PC-3 (cell line): ENCODE results near the gene UNC93B1.

Source experiments
- EZH2phosphoT487 ChIP-seq: fragments of 300-600 bp; sonication (generic); IDR thresholded peaks from 2 replicates; pipeline ENCODE4 v1.6.1; 2018; ENCODE audit warnings: mild to moderate bottlenecking, antibody characterized with exemption, low read length, borderline replicate concordance
- TF ChIP-seq, protein P1 (sequence below): fragments of 300-600 bp; sonication (generic); conservative IDR thresholded peaks from 2 replicates; pipeline ENCODE4 v1.5.1; 2017; ENCODE audit warnings: antibody characterized with exemption, low read depth, mild to moderate bottlenecking, low read length

DNA sequence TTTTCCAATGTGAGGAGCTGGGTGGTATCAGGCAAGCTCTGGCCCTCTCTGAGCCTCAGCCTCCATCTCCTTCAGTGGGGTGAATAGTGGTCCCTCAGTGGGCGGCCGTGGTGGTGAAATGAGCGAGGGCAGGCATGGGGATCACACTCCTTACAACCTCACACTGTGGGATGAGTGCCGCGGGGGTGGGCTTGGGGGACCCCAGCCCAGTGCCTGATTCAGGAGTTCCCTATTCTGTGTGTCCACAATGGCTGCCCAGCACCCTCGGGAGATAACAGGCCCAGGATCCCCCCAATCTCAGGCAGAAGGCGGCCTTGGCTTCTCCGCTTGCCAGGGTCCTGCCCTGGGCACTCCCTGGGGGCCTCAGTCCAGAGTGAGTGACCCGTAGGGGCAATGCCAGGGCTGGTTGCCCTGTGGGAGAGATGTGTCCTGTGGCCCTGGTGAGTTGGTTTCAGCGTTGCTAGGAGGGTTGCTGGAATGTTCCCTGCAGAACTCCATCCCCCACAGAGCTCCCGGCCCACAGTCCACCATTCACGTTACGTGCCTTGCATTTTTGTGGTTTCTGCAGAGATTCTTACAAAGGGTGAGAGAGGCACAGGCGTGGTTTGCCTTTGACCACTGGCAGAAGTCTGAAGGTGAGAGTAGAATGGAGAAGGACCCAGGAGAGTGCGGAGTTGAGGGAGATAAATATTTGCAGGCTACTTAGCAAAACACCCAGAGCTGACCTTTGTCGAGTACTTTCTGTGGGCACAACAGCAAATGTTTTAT lies 9.1 kb upstream of the UNC93B1 start:
- TF ChIP-seq, protein P1, sequence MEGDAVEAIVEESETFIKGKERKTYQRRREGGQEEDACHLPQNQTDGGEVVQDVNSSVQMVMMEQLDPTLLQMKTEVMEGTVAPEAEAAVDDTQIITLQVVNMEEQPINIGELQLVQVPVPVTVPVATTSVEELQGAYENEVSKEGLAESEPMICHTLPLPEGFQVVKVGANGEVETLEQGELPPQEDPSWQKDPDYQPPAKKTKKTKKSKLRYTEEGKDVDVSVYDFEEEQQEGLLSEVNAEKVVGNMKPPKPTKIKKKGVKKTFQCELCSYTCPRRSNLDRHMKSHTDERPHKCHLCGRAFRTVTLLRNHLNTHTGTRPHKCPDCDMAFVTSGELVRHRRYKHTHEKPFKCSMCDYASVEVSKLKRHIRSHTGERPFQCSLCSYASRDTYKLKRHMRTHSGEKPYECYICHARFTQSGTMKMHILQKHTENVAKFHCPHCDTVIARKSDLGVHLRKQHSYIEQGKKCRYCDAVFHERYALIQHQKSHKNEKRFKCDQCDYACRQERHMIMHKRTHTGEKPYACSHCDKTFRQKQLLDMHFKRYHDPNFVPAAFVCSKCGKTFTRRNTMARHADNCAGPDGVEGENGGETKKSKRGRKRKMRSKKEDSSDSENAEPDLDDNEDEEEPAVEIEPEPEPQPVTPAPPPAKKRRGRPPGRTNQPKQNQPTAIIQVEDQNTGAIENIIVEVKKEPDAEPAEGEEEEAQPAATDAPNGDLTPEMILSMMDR = no peak
- TF ChIP-seq EZH2phosphoT487 = no peak
